Activated gamma-delta T cell treated with Interleukin-2 at 50 U/mL for 16 hours (primary cell): ENCODE measurements around the gene GTPBP4.
"Not testable (repeated sequence)": the region's sequence is repeated elsewhere in the genome, so short reads cannot be mapped to it uniquely, and the experiment has no call there.

Experiments
- DNase-seq: peaks from one replicate; pipeline ENCODE4 v3.0.0-alpha.2; 2020

Gene GTPBP4

DNA sequence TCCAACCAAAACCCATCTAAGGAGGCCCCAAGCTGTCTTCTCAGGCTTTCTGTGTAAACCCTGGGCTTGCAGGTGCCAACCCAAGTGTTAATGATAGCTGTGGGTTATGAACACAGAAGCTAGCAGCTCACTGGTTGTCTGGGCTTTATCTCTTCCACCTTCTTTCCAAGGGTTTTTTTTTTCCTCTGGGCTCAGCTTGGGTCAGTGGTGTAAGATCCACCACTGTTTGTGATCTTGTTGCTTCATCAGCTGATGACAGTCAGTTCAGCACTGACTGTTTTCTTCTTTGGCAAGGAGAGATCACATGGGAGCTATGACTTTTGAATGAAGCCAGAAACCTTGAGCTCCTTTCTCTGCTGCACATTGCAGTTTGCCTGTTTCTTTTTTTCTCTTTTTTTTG is 4.6 kb downstream of the GTPBP4 start:
- DNase-seq = no peak

DNA sequence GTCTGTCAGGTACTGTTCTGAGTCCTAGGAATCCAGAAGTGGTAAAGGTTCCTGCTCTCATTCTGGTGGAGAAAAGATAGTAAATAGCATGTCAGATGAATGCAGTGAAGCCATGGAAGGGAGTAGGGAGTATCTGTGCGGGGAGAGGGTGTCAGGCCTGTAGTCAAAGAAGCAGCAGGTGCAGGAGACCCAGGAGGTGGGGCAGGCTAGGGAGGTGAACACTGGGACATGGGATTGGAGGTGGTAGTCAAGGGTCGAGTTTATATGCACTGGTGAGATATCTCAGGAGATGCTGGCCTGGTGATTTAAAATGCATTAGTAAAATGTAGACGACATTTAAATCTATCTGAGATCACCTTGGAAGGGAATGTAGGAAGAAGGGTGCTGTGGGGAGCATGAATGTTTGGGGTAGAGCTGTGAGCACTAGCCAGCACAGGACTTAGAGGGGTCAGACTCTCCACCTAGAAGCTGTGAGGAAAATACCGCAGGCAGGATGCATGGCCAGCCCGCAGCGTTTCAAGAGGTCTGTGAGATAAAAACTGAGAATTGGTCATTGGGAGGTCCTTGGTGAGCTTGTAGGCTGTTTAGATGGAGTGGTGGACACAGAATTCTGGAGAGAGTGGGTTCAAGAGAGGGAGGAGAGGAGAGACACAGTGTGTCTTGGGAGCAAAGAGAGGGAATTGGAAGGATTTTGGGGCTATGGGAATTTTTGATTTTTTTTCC is 6.8 kb downstream of the GTPBP4 start:
- no peak for DNase-seq

DNA sequence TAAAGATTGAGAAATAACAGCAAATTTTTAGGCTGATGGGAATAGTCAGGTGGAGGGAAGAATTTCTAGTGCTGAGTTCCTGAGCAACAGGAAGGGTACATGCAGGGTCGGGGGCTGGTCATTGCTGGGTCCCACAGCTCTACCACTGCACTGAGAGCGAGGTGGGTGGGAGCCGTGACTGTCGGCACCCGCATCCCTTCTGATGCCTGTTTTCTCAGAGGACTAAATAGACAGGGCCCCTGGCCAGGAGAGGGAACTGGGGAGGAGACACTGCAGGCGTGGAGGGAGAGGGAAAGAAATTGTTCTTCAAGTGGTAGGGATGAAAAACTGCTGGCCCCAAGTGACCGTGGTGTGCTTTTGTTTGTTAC is 7.3 kb downstream of the GTPBP4 start:
- DNase-seq = no peak

DNA sequence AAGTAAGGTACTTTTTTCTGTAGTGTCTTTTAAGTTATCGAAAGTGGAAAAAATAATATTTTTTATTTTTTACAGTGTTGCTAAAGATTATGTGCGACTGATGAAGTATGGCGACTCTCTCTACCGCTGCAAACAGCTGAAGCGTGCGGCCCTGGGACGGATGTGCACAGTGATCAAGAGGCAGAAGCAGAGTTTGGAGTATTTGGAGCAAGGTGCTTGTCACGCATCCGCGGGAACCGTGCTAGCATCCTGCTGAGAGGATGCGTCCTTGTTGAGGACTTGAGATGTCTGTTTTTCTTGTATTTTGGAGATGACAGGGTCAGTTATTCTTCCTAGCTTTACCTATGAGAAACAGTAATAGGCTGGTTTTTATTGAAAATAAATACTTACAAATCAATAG is 7.8 kb downstream of the GTPBP4 start:
- DNase-seq = no peak

GRCh38 chr10:997266-998022 is 9.2 kb downstream of the GTPBP4 start:
- no peak for DNase-seq

GRCh38 chr10:1002425-1003006 is 14.3 kb downstream of the GTPBP4 start:
- no peak for DNase-seq

DNA sequence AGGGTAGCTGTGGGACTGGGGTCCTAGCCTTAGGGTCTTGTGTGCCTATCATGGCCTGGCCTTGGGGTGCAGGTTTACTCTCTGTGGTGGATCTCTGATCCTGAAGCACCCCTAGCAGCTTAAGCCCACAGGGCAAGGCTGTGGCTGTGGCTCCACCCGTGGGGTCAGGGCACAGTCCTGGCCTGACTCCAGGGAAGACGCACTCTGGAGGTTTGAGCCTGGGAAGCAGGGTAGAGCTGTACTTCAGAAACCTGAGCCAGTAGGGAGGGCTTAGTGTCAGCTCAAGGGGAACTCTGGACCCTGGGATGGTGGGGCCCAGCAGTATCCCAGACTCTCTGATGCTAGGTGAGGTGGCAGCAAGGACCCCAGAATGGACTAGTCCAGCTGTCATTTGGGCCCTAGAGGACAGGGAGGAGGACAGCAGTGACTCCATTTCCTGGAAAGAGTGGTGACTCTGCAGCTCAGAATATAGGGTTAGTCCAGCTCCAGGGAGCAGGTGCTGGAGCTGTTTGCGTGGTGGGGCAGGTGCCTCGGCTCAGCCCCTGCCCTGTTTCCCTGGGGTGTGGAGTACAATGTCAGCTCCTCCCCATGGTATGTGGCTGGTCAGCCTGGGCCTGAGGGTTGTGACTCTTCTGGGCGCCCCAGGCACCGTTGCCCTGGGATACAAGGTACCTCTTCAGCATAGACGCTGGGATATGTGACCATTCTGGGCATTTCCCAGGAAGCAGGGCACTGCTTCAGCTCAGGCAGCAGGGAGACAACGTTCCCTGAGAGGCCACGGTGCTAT is 15.8 kb downstream of the GTPBP4 start:
- DNase-seq = no peak

- no peak for DNase-seq
Measured at GRCh38 chr10:1006573-1006972, 18.3 kb downstream of the GTPBP4 start.

DNA sequence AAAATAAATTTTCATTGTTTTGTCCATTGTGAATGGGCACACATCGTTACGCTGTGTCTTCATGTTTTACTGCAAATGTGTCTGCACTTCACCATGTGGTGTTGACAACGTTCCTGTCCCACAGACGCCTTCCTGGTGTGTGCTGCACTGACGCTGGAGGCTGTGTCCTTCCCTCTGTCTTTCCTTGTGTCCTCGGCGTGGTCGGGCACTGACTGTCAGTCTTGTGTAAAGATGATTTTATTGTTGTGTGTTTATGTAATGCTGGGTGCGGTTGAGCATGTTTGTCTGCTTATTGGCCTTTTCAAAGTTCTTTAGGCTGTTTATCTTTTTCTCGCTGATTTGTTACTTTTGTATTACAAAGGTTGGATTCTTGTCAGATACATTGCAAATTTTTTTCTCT is 19.3 kb downstream of the GTPBP4 start:
- no peak for DNase-seq

- no peak for DNase-seq
Measured at GRCh38 chr10:1009071-1009494, 20.8 kb downstream of the GTPBP4 start.

- not testable (repeated sequence) for DNase-seq
Measured at GRCh38 chr10:1009947-1010346, 21.7 kb downstream of the GTPBP4 start.

- DNase-seq = no peak
Measured at GRCh38 chr10:1010703-1011102, 22.5 kb downstream of the GTPBP4 start.

- no peak for DNase-seq
Measured at GRCh38 chr10:1011696-1012095, 23.5 kb downstream of the GTPBP4 start.

DNA sequence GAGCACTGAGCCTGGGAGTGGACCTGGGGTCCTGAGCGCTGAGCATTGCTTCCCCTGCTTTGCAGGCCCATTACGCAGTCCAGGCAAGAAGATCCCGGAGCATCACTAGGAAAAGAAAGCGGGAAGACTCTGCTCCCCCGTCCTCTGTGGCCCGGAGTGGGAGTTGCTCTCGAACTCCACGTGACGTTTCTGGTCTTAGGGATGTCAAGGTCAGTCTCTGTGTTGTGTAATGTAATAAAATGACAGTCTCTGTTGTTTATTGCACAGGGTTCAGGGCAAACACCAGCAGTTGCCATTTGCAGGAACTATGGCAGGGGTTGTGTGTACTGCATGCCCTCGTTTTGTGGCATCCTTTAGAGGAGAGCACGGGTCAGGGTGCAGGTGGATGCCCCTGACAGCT is 27.5 kb downstream of the GTPBP4 start:
- DNase-seq = no peak

GRCh38 chr10:1019362-1019761 is 31.1 kb downstream of the GTPBP4 start:
- DNase-seq = no peak

- no peak for DNase-seq
Measured at GRCh38 chr10:1020460-1020859, 32.2 kb downstream of the GTPBP4 start.

DNA sequence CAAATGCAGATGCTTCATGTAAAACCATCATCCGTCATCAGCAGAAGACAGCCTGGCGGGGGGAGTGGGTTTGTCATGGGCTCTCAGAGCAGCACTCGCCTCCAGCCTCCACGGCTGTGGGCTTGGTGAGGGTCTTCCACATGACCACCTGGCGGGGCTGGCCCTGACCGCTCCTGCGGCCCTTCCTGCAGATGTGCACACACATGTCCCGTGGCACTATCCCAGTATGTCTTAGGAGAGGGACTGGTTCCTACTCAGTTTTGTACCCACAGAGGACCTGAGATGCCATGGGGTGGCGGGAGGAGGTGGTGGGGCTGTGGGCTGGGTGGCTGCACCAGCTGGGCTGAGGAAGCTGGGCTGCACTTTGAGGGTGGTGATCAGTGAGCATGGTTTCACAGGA is 32.7 kb downstream of the GTPBP4 start:
- no peak for DNase-seq

DNA sequence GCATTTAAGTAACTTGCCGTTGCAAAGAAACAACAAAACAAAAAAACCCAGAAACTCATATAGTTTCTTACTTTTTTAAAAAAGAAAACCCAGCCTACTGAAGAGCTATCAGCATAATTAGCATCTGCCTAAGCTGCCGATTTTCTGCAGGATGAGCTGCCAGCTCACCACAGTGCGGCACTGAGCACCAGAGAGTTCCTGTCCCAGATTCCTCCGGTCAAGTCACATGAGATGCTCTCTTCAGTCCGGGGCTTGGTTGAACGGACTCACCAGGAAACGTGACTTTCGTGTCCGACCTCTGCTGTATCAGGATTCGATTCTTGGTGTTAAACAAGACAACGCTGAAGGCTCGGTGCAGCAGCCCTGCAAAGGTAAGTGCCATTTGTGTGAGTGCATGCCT is 34.2 kb downstream of the GTPBP4 start:
- no peak for DNase-seq

DNA sequence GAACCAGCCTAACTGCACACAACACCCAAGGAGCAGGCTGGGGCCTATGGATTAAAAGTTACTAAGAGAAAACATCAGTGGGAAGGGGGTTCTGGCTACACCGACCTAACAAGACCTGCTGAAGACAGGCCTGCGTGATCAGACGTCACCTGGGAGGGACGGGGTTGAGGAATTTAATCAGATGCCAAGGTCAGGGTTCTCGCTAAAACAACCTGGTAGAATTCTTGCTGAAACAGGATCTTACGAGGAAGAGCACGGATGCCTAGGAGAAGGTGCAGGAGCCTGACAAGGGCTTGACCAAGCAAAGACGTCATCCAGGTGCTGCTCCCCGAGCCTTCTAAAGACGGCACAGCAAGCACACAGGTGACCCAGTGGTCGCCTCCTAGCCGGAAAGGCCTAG is 35.9 kb downstream of the GTPBP4 start:
- no peak for DNase-seq

DNA sequence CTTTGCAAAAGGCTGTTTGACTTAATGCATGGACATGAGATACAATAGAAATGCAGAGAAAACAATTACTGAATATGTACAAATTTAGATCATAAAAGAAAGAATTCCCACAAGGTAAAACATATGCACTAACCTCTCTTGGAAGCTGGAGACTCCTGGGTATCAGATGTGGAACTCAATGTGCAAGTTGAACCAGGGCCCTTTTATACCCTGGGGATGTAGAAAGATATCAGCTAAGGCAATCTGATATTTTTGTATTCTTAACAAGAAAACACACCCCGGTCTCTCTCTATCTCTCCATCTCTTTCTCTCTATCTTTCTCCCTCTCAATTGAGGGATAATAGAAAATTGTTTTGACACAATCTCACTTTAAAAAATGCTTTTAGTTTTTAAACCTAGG is 37.4 kb downstream of the GTPBP4 start, which contains the start of gene IDI2:
Gene IDI2, minus strand, starts transcription at position 177 of the 400 bp plus-strand sequence. CDS start 1,136 bp downstream, outside the sequence.
- DNase-seq = no peak

DNA sequence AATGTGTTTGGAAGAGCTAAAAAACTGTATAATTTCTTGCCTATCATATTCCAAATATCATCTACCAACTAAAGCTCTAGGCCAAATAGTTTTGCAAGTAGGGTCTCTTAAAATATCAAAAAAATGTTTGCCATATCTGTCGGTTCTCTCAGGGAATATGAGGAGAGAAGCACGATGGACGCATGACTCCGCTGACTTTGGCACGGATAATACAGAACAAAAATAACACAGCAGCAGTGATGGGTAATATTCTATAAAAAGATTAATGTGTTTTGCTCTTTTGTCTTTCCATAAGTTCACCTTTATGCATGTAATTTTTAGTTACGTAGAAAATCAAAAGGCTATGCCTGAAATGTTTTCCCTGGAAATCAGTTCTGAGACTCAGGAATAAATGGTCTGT is 38.3 kb downstream of the GTPBP4 start:
- no peak for DNase-seq

DNA sequence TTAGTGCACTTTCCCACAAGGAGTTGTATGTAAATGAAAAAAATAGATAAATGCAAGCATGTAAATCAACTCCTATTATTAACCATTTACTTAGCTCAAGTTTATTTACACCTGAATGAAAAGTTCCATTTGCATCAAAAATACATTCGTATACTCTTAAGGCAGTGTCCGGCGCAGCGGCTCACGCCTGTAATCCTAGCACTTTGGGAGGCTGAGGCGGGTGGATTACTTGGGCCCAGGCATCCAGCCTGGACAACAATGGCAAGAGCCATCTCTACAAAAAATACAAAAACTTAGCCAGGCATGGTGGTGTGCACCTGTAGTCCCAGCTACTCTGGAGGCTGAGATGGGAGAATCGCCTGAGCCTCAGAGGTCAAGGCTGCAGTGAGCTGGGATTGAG is 41.6 kb downstream of the GTPBP4 start:
- DNase-seq = no peak

- no peak for DNase-seq
Measured at GRCh38 chr10:1033601-1034000, 45.4 kb downstream of the GTPBP4 start.
